Chondrocyte (in vitro differentiated cells): ENCODE data around the gene CAMK2D. TPM values are rescaled to one million over a fixed set of nuclear protein-coding genes. Genes with fewer than 3 reads are reported as not detected.

ENCODE experiments used
- DNase-seq: peaks from one replicate; pipeline ENCODE4 v3.0.0; 2021; ENCODE audit warnings: mixed read lengths, low spot score
- H3K27ac Mint-ChIP-seq: one replicate; pipeline ENCODE4 v1.8.0; 2021; ENCODE audit warnings: mild to moderate bottlenecking, moderate library complexity, mixed read lengths; ENCODE audit not compliant: unreplicated experiment
- H3K27me3 Mint-ChIP-seq: 2 replicates; pipeline ENCODE4 v1.8.0; 2021; ENCODE audit warnings: low read depth, mixed read lengths
- H3K36me3 Mint-ChIP-seq: 2 replicates; pipeline ENCODE4 v1.8.0; 2021; ENCODE audit warnings: low read depth, mixed read lengths
- H3K4me1 Mint-ChIP-seq: 2 replicates; pipeline ENCODE4 v1.8.0; 2021; ENCODE audit warnings: low read depth, mild to moderate bottlenecking, mixed read lengths
- H3K4me3 Mint-ChIP-seq: one replicate; pipeline ENCODE4 v1.8.0; 2021; ENCODE audit warnings: mild to moderate bottlenecking, moderate library complexity, mixed read lengths; ENCODE audit not compliant: unreplicated experiment
- H3K9me3 Mint-ChIP-seq: 2 replicates; pipeline ENCODE4 v1.8.0; 2021; ENCODE audit warnings: low read depth, mixed read lengths
- total RNA-seq: library from RNA; stranded (reverse); gene quantifications from 3 replicates; pipeline ENCODE4 v1.2.1, GENCODE V29; 2021
- TF ChIP-seq, protein P1 (sequence below): fragments of 200-600 bp; sonication (generic); IDR thresholded peaks from 2 replicates; pipeline ENCODE4 v1.5.0; 2021; ENCODE audit warnings: antibody characterized with exemption, mild to moderate bottlenecking, moderate library complexity

The CAMK2D gene
- total RNA-seq, 1 donor from 2014 or later: 73.7 TPM

DNA sequence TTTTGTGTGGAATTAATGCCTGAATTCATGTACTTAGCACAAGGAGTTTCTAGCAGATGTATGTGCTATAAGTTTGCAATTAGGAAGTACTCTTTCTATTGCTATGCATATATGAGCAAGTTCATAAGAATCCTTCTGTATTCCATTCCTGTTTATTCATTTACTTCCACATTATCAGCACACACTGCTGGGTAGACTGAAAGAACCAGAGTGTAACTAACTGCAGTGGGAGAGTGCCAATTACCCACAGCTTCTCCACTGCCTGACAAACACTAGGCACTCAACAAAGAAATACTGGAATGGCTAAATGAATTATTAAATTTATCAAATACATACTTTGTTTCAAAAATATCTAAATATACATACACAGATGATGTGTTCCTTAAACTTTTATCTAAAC is 219.6 kb downstream of the CAMK2D start:
- DNase-seq: no peak
- no peaks in the 10 kb centered on the region for H3K9me3 Mint-ChIP-seq
- H3K4me3 Mint-ChIP-seq: no peak overlapping the region
- no peak overlapping the region for H3K27ac Mint-ChIP-seq
- H3K4me1 Mint-ChIP-seq: peaks cover 21% of the 10 kb centered on the region
- peaks cover 4% of the 10 kb centered on the region for H3K36me3 Mint-ChIP-seq
- TF ChIP-seq, protein P1, sequence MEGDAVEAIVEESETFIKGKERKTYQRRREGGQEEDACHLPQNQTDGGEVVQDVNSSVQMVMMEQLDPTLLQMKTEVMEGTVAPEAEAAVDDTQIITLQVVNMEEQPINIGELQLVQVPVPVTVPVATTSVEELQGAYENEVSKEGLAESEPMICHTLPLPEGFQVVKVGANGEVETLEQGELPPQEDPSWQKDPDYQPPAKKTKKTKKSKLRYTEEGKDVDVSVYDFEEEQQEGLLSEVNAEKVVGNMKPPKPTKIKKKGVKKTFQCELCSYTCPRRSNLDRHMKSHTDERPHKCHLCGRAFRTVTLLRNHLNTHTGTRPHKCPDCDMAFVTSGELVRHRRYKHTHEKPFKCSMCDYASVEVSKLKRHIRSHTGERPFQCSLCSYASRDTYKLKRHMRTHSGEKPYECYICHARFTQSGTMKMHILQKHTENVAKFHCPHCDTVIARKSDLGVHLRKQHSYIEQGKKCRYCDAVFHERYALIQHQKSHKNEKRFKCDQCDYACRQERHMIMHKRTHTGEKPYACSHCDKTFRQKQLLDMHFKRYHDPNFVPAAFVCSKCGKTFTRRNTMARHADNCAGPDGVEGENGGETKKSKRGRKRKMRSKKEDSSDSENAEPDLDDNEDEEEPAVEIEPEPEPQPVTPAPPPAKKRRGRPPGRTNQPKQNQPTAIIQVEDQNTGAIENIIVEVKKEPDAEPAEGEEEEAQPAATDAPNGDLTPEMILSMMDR: no peak
- H3K27me3 Mint-ChIP-seq: no peaks in the 10 kb centered on the region

DNA sequence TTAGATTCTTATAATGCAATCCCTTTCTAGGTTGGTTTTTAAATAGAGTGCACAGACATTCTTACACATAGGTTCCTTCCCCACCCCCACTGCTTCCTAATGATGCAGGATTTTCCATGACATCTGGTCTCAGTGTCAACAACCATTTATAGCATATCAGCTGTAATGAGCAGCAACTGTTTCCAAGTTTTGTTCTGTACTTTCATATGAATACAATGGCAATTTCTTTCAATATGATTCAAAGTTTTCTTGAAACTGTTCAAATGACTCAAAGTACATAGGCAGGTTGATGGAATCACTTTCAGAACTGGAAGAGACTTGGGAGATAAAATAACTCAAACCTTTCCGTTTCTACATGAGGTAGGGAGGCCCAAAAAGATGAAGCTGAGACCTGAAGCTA is 220.7 kb downstream of the CAMK2D start:
- Mint-ChIP-seq H3K4me3 (no peak overlapping the region), H3K36me3 (peaks cover 6% of the 10 kb centered on the region), H3K27ac (no peak overlapping the region), H3K4me1 (peaks cover 25% of the 10 kb centered on the region), H3K9me3 (no peaks in the 10 kb centered on the region), H3K27me3 (no peaks in the 10 kb centered on the region)
- DNase-seq: no peak
- TF ChIP-seq, protein P1: no peak

DNA sequence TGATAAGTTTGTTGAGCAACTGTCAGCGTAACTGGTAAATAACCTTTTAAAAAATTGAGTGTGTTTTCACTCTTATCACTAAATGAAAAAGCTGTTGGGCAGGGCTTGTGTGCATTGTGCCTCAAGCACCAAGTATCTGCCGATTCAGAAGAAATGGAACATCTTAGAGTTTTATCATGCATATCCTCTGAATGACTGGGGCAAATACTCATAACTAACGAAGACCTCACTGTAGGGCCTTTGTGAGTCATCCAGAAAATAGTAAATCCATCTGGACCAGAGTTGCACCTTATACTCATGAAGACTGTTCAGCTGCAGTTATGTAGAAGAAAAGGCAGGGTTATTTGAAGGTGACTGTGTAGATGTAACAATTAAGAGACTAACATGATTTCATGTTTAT is 222.1 kb downstream of the CAMK2D start:
- TF ChIP-seq, protein P1: no peak
- H3K27ac Mint-ChIP-seq: no peak overlapping the region
- DNase-seq: no peak
- H3K27me3 Mint-ChIP-seq: no peaks in the 10 kb centered on the region
- no peak overlapping the region for H3K4me3 Mint-ChIP-seq
- H3K4me1 Mint-ChIP-seq: peaks cover 39% of the 10 kb centered on the region
- H3K36me3 Mint-ChIP-seq: peaks cover 6% of the 10 kb centered on the region
- no peaks in the 10 kb centered on the region for H3K9me3 Mint-ChIP-seq

DNA sequence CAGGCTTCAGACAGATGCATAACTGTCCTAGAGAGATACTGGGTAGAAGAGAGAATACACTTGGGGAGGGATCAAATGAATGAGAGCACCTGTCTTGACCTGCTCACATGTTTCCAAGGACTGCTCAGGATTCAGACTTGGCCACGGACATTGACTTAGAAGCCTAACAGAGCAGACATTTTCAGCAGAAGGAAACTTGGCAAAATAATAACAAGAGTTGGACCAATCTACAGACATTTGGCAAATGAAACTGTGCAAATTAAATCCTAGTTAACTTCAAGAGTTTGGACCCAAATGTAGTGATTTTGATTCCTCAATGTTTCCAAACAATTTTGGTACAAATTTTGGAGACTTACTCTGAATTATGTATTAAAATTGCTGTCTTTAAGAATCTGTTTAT is 223.9 kb downstream of the CAMK2D start:
- peaks cover 6% of the 10 kb centered on the region for H3K36me3 Mint-ChIP-seq
- no peaks in the 10 kb centered on the region for H3K27me3 Mint-ChIP-seq
- H3K4me1 Mint-ChIP-seq: peaks cover 38% of the 10 kb centered on the region
- TF ChIP-seq, protein P1: no peak
- H3K27ac Mint-ChIP-seq: peak overlapping the region; percentile 80
- no peaks in the 10 kb centered on the region for H3K9me3 Mint-ChIP-seq
- no peak for DNase-seq
- no peak overlapping the region for H3K4me3 Mint-ChIP-seq

DNA sequence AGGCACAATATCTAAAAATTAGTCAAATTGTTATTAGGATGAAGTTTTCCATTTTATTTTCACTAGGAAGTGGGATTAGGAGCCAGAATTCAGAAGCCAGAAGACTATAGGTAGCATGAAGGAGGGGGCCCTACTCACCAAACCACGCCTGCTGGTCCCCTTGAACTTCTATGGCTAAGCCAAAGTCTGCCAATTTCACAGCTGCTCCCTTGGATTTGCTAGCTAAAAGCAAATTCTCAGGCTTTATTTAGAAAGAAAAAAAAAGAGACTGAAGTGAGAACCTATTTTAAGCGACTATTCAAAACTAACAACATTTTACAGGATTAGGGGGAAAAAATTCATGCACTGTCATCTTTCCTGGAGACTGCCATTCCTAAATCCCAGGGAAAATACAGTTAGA is 224.3 kb downstream of the CAMK2D start:
- no peaks in the 10 kb centered on the region for H3K9me3 Mint-ChIP-seq
- H3K36me3 Mint-ChIP-seq: peaks cover 5% of the 10 kb centered on the region
- peaks cover 38% of the 10 kb centered on the region for H3K4me1 Mint-ChIP-seq

More for the DNA sequence above, 224.3 kb downstream of the CAMK2D start:
- DNase-seq: no peak
- H3K27me3 Mint-ChIP-seq: no peaks in the 10 kb centered on the region
- TF ChIP-seq, protein P1: no peak
- peak overlapping the region; percentile 80 for H3K27ac Mint-ChIP-seq
- H3K4me3 Mint-ChIP-seq: no peak overlapping the region
